GM12878 (cell line): ENCODE measurements around the gene EHD4. TPM values are rescaled to one million over a fixed set of nuclear protein-coding genes. Genes with fewer than 3 reads are reported as not detected.

Experiments
- BCL11A ChIP-seq: IDR thresholded peaks from 2 replicates; pipeline ENCODE4 v1.6.1; 2011; ENCODE audit warnings: low read depth, low read length
- CBFB ChIP-seq: IDR thresholded peaks from 2 replicates; pipeline ENCODE4 v1.6.1; 2016; ENCODE audit warnings: antibody characterized with exemption, low read depth
- CBX5 ChIP-seq: sonication (generic); IDR thresholded peaks from 2 replicates; pipeline ENCODE4 v1.6.1; 2016; ENCODE audit warnings: low read depth, moderate library complexity, mild to moderate bottlenecking, inconsistent platforms
- EP300 ChIP-seq, 2 experiments: fragments of 150-350 bp in 1 of 2; IDR thresholded peaks; 2 replicates each; pipeline ENCODE4 v1.6.1; 2011 to 2012; ENCODE audit warnings: low read depth in 2 of 2, low read length in 2 of 2, borderline replicate concordance in 1 of 2, improper control_type of control experiment in 1 of 2, inconsistent platforms in 1 of 2; ENCODE audit not compliant: control insufficient read depth in 1 of 2
- IRF4 ChIP-seq: IDR thresholded peaks from 2 replicates; pipeline ENCODE4 v1.6.1; 2011; ENCODE audit warnings: low read depth, low read length
- IRF5 ChIP-seq: fragments of 450-650 bp; IDR thresholded peaks from 2 replicates; pipeline ENCODE4 v1.6.1; 2017; ENCODE audit warnings: borderline replicate concordance
- MEF2A ChIP-seq: IDR thresholded peaks from 2 replicates; pipeline ENCODE4 v1.6.1; 2011; ENCODE audit warnings: low read depth, mild to moderate bottlenecking, low read length, moderate library complexity; ENCODE audit not compliant: insufficient read depth
- MEF2B ChIP-seq: fragments of 450-650 bp; IDR thresholded peaks from 2 replicates; pipeline ENCODE4 v1.6.1; 2018; ENCODE audit warnings: mild to moderate bottlenecking, moderate library complexity; ENCODE audit not compliant: partially characterized antibody, poor library complexity, severe bottlenecking
- MTA2 ChIP-seq: fragments of 450-650 bp; IDR thresholded peaks from 2 replicates; pipeline ENCODE4 v1.6.1; 2016; ENCODE audit warnings: low read depth, mild to moderate bottlenecking, moderate library complexity
- MYC ChIP-seq: IDR thresholded peaks from 2 replicates; pipeline ENCODE4 v1.6.1; 2011; ENCODE audit warnings: mild to moderate bottlenecking, low read length, moderate library complexity, inconsistent platforms; ENCODE audit not compliant: insufficient read depth, insufficient replicate concordance, insufficient read length, severe bottlenecking
- NBN ChIP-seq: fragments of 450-650 bp; IDR thresholded peaks from 2 replicates; pipeline ENCODE4 v1.6.1; 2016
- NR2C2 ChIP-seq: IDR thresholded peaks from 2 replicates; pipeline ENCODE4 v1.6.1; 2011; ENCODE audit warnings: borderline replicate concordance, low read depth; ENCODE audit not compliant: control insufficient read depth, insufficient read length
- RELB ChIP-seq: fragments of 450-650 bp; IDR thresholded peaks from 2 replicates; pipeline ENCODE4 v1.6.1; 2017; ENCODE audit warnings: low read depth, mild to moderate bottlenecking, moderate library complexity
- REST ChIP-seq: IDR thresholded peaks from 2 replicates; pipeline ENCODE4 v1.6.1; 2012; ENCODE audit warnings: mild to moderate bottlenecking, low read depth, low read length
- RUNX3 ChIP-seq: IDR thresholded peaks from 2 replicates; pipeline ENCODE4 v1.6.1; 2012; ENCODE audit warnings: low read length, inconsistent platforms
- SKIL ChIP-seq: fragments of 450-650 bp; IDR thresholded peaks from 2 replicates; pipeline ENCODE4 v1.6.1; 2017; ENCODE audit warnings: mild to moderate bottlenecking, low read depth, inconsistent platforms; ENCODE audit not compliant: poor library complexity, severe bottlenecking
- SMAD1 ChIP-seq: fragments of 450-650 bp; IDR thresholded peaks from 2 replicates; pipeline ENCODE4 v1.6.1; 2018; ENCODE audit warnings: mild to moderate bottlenecking, low read depth; ENCODE audit not compliant: partially characterized antibody
- SUPT20H ChIP-seq: IDR thresholded peaks from 2 replicates; pipeline ENCODE4 v1.6.1; 2011; ENCODE audit warnings: low read depth, mild to moderate bottlenecking, low read length, moderate library complexity, borderline replicate concordance; ENCODE audit not compliant: control insufficient read depth
- TBL1XR1 ChIP-seq: IDR thresholded peaks from 2 replicates; pipeline ENCODE4 v1.6.1; 2012; ENCODE audit warnings: low read depth, low read length, improper control_type of control experiment
- YY1 ChIP-seq: IDR thresholded peaks from 2 replicates; pipeline ENCODE4 v1.6.1; 2011; ENCODE audit warnings: low read depth, mild to moderate bottlenecking, low read length
- polyA plus RNA-seq, 11 experiments: library from polyadenylated mRNA; depleted of rRNA in 4 of 11; unstranded in 6 of 11; stranded (reverse) in 5 of 11; fragments of >200 nt; fragmentation: Nextera tagmentation in 4 of 11; fragmentation: Illumina TruSeq in 1 of 11; extraction: Ambion mirVana in 4 of 11; extraction: Trizol in 1 of 11; gene quantifications; 1 replicate in 1 of 11; 2 replicates in 10 of 11; pipeline versions ENCODE4 v1.2.1 to v1.2.3, GENCODE V29; 2011 to 2016; ENCODE audit warnings: inconsistent platforms in 2 of 11, missing spikeins in 2 of 11, low read depth in 1 of 11
- total RNA-seq, 4 experiments: library from RNA; depleted of rRNA in 3 of 4; stranded (reverse); fragments of >200 nt in 3 of 4; fragmentation: Illumina TruSeq in 1 of 4; extraction: Trizol in 1 of 4; gene quantifications; 2 replicates each; pipeline versions ENCODE4 v1.2.1 to v1.2.3, GENCODE V29; 2013 to 2021

Gene EHD4
- total and polyA plus RNA-seq, 10 of the 15 experiments (the other 5 are each of a cell fraction or from before 2014, with no cell fraction given) = 4.2 to 62.9 (median 44.7) TPM

GRCh38 chr15:41935566-41936020 is 36.8 kb downstream of the EHD4 start (continued):
- TF ChIP-seq REST (no peak), MEF2A (peak; percentile 66; the same call in 1 of the 2 replicates), YY1 (peak; percentile 60; the same call in 1 of the 2 replicates), SMAD1 (no peak), NR2C2 (no peak), RELB (peak; percentile 46; the same call in 1 of the 2 replicates), MYC (no peak), RUNX3 (peak; percentile 95), IRF5 (peak; percentile 68; the same call in 1 of the 2 replicates), SKIL (peak; percentile 90), MTA2 (peak; percentile 70), TBL1XR1 (no peak), BCL11A (peak; percentile 54), SUPT20H (no peak), CBFB (peak; percentile 81; the same call in 1 of the 2 replicates), EP300 (IDR thresholded peaks at IDR 0.05; ENCODE audit: borderline replicate concordance in 1 of 2, control insufficient read depth in 1 of 2, low read depth in 2 of 2, low read length in 2 of 2) (peak; percentile 51 to 61; a peak in 2 of 4 replicates), NBN (peak; percentile 46), IRF4 (peak; percentile 52), CBX5 (no peak), MEF2B (peak; percentile 74)
